H1 (cell line): ENCODE measurements around the gene BHLHE23. TPM values are rescaled to one million over a fixed set of nuclear protein-coding genes. Genes with fewer than 3 reads are reported as not detected.

ENCODE experiments used
- EP300 ChIP-seq, 2 experiments: IDR thresholded peaks; 1 replicate in 1 of 2; 2 replicates in 1 of 2; pipeline ENCODE4 v1.6.1; 2011 to 2012; ENCODE audit warnings: low read depth in 2 of 2, low read length in 2 of 2, mild to moderate bottlenecking in 2 of 2, borderline replicate concordance in 1 of 2, inconsistent platforms in 1 of 2, moderate library complexity in 1 of 2
- EZH2 ChIP-seq: fragments of 200-600 bp; sonication (generic); IDR thresholded peaks from 2 replicates; pipeline ENCODE4 v1.7.1; 2012; ENCODE audit warnings: low read depth, mild to moderate bottlenecking, moderate library complexity, low read length, inconsistent platforms; ENCODE audit not compliant: severe bottlenecking
- KDM5A ChIP-seq: fragments of 200-600 bp; IDR thresholded peaks from 2 replicates; pipeline ENCODE4 v1.7.1; 2012; ENCODE audit warnings: mild to moderate bottlenecking, low read length, inconsistent platforms, mixed read lengths
- polyA plus RNA-seq, 7 experiments: library from polyadenylated mRNA; depleted of rRNA in 3 of 7; stranded (reverse) in 5 of 7; unstranded in 2 of 7; fragments of >200 nt in 5 of 7; fragments of 200-250 nt in 2 of 7; gene quantifications; 1 replicate in 5 of 7; 2 replicates in 1 of 7; 4 replicates in 1 of 7; pipeline versions ENCODE4 v1.2.1 to v1.2.3, GENCODE V29; 2011 to 2013; ENCODE audit warnings: missing spikeins in 2 of 7, mixed read lengths in 2 of 7
- total RNA-seq: library from RNA; stranded (reverse); fragmentation: NEBNext Ultra II Directional; extraction: Animal tissue kit (Norgen Biotek cat#: 25700); gene quantifications from 2 replicates; pipeline ENCODE4 v1.2.1, GENCODE V29; 2021

Gene BHLHE23
- total and polyA plus RNA-seq, 2 of the 8 experiments (the other 6 are each of a cell fraction or from before 2014, with no cell fraction given): 0.47 TPM; not detected in 1

DNA sequence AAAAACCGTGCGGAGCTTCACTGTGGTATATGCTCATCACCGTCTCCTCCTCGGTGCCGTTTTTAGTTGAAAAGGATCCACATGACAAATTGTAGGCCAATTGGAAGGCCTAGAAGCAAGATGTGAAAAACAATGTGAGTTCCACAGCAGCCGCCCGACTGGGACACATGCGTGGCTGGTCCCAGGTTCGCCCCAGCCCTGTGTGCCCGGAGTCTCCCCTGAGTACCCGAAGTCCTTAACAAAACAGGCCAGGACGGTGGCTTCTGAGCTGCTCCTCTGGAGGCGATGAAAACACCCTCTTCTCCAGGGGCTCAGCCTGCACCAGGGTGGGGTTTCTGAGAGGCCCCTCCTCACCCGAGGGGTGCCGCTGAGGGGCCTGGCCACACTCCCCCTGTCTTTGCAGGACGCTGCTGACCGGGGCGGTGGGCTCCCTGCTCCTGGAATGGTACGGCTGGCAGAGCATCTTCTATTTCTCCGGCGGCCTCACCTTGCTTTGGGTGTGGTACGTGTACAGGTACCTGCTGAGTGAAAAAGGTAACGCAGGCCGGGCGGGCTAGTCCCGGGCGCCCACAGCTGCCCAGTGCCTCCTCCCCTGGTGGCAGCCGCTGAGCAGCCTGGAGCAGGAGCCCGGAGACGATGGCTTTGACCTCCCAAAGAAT, 44.4 kb downstream of the BHLHE23 start (continued):
- TF ChIP-seq EZH2: no peak
- no peak for TF ChIP-seq EP300 (IDR thresholded peaks at IDR 0.05; ENCODE audit: borderline replicate concordance in 1 of 2, low read depth in 2 of 2, low read length in 2 of 2)
- TF ChIP-seq KDM5A: no peak
- TF ChIP-seq, all 59 proteins: peak for 0
